DND-41 (cell line): ENCODE results near the gene SNCA.

Source experiments
- ATAC-seq: fragments of 200-7000 bp; cut with Tn5 transposase; 3 replicates; pipeline ENCODE4 v1.9.1; 2021; ENCODE audit warnings: low read depth; ENCODE audit not compliant: insufficient read depth
- DNase-seq: peaks from one replicate; pipeline ENCODE4 v3.0.0-alpha.2; 2020
- H2AFZ ChIP-seq: 2 replicates; pipeline ENCODE4 v1.6.0; 2012; ENCODE audit warnings: low read depth, low read length
- H3K27ac ChIP-seq: 2 replicates; pipeline ENCODE4 v1.5.1; 2012; ENCODE audit warnings: low read length, inconsistent platforms
- H3K27me3 ChIP-seq: fragments of 200-600 bp; sonication (generic); 2 replicates; pipeline ENCODE4 v1.6.0; 2012; ENCODE audit warnings: low read length, mild to moderate bottlenecking, inconsistent platforms; ENCODE audit not compliant: insufficient read depth, poor library complexity
- H3K36me3 ChIP-seq: 2 replicates; pipeline ENCODE4 v1.5.1; 2012; ENCODE audit warnings: low read length, inconsistent platforms; ENCODE audit not compliant: insufficient read depth
- H3K4me1 ChIP-seq: 2 replicates; pipeline ENCODE4 v1.5.1; 2012; ENCODE audit warnings: mild to moderate bottlenecking, low read length; ENCODE audit not compliant: insufficient read depth
- H3K4me2 ChIP-seq: 2 replicates; pipeline ENCODE4 v1.6.0; 2012; ENCODE audit warnings: mild to moderate bottlenecking, moderate library complexity, low read length, inconsistent platforms; ENCODE audit not compliant: insufficient read depth
- H3K4me3 ChIP-seq, 2 experiments: fragments of 200-600 bp in 1 of 2; shearing (Covaris generic) in 1 of 2; 2 replicates each; pipeline ENCODE4 v1.5.1; 2012 to 2016; ENCODE audit warnings: inconsistent platforms in 2 of 2, low read length in 2 of 2, mild to moderate bottlenecking in 2 of 2, low read depth in 1 of 2, moderate library complexity in 1 of 2
- H3K79me2 ChIP-seq: 2 replicates; pipeline ENCODE4 v1.6.0; 2012; ENCODE audit warnings: low read length, inconsistent platforms; ENCODE audit not compliant: insufficient read depth
- H3K9ac ChIP-seq: 2 replicates; pipeline ENCODE4 v1.6.0; 2012; ENCODE audit warnings: low read depth, mild to moderate bottlenecking, inconsistent platforms, low read length, moderate library complexity
- H3K9me3 ChIP-seq: 2 replicates; pipeline ENCODE4 v1.5.1; 2012; ENCODE audit warnings: low read length, moderate library complexity, mild to moderate bottlenecking, inconsistent platforms; ENCODE audit not compliant: insufficient read depth, severe bottlenecking
- H4K20me1 ChIP-seq: 2 replicates; pipeline ENCODE4 v1.6.0; 2012; ENCODE audit warnings: low read length; ENCODE audit not compliant: insufficient read depth
- EZH2 ChIP-seq: IDR thresholded peaks from 3 replicates; pipeline ENCODE4 v1.6.1; 2012; ENCODE audit warnings: borderline replicate concordance, low read depth, mild to moderate bottlenecking, moderate library complexity, low read length, inconsistent platforms; ENCODE audit not compliant: severe bottlenecking
- TF ChIP-seq, protein P1 (sequence below): IDR thresholded peaks from 2 replicates; pipeline ENCODE4 v1.5.1; 2012; ENCODE audit warnings: borderline replicate concordance, low read length, moderate library complexity, mild to moderate bottlenecking; ENCODE audit not compliant: poor library complexity, severe bottlenecking; ENCODE audit errors: extremely low read depth

The SNCA gene

GRCh38 chr4:89759426-89759825 is 77.5 kb downstream of the SNCA start:
- TF ChIP-seq, protein P1, sequence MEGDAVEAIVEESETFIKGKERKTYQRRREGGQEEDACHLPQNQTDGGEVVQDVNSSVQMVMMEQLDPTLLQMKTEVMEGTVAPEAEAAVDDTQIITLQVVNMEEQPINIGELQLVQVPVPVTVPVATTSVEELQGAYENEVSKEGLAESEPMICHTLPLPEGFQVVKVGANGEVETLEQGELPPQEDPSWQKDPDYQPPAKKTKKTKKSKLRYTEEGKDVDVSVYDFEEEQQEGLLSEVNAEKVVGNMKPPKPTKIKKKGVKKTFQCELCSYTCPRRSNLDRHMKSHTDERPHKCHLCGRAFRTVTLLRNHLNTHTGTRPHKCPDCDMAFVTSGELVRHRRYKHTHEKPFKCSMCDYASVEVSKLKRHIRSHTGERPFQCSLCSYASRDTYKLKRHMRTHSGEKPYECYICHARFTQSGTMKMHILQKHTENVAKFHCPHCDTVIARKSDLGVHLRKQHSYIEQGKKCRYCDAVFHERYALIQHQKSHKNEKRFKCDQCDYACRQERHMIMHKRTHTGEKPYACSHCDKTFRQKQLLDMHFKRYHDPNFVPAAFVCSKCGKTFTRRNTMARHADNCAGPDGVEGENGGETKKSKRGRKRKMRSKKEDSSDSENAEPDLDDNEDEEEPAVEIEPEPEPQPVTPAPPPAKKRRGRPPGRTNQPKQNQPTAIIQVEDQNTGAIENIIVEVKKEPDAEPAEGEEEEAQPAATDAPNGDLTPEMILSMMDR, result no peak
- TF ChIP-seq EZH2, result no peak
- DNase-seq (no peak), ATAC-seq (no peak)
- H3K79me2 ChIP-seq, result no peaks in the 10 kb centered on the region
- H3K9ac ChIP-seq, result no peak overlapping the region
- H4K20me1 ChIP-seq, result peaks cover 4% of the 10 kb centered on the region; the same call in 1 of the 2 replicates
- no peaks in the 10 kb centered on the region for H3K27me3 ChIP-seq
- no peak overlapping the region for H2AFZ ChIP-seq
- H3K27ac ChIP-seq, result no peak overlapping the region
- no peak overlapping the region for H3K4me3 ChIP-seq
- H3K36me3 ChIP-seq, result no peaks in the 10 kb centered on the region
- H3K9me3 ChIP-seq, result no peaks in the 10 kb centered on the region
- H3K4me1 ChIP-seq, result no peaks in the 10 kb centered on the region
- H3K4me2 ChIP-seq, result no peak overlapping the region

DNA sequence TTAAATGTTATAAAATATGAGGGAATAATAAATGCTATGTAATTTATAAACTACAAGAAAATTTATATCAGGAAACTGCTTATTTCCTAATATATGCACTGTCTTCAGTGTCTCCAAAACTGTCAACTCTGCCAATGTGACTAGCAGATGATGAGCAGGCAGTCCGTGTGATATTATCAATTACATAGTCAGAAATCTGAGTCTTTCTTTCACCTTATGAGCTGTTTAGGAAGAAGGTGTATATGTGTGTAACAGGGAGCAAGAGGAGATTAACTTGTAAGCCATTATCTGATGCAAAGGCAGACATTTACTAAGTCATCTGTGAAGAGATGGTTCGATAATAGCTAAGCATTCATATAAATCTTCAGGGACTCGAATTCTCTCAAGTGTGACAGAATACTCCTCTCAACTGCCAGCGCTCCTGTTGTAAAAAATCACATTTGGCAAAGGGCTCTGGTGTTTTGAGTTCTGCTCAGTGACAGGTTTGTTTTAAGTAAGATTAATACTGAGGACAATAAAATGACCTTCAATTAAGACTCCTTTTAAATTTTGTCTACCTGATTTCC is 79.7 kb downstream of the SNCA start:
- no peak for TF ChIP-seq EZH2
- TF ChIP-seq, protein P1, result no peak
- H3K27ac ChIP-seq, result no peak overlapping the region
- no peaks in the 10 kb centered on the region for H3K9me3 ChIP-seq
- H2AFZ ChIP-seq, result no peak overlapping the region
- H3K4me1 ChIP-seq, result no peaks in the 10 kb centered on the region
- peaks cover 4% of the 10 kb centered on the region; the same call in 1 of the 2 replicates for H4K20me1 ChIP-seq
- H3K4me3 ChIP-seq, result no peak overlapping the region
- DNase-seq (no peak), ATAC-seq (no peak)
- no peak overlapping the region for H3K9ac ChIP-seq
- no peaks in the 10 kb centered on the region for H3K36me3 ChIP-seq
- H3K79me2 ChIP-seq, result no peaks in the 10 kb centered on the region
- H3K27me3 ChIP-seq, result no peaks in the 10 kb centered on the region
- no peak overlapping the region for H3K4me2 ChIP-seq

DNA sequence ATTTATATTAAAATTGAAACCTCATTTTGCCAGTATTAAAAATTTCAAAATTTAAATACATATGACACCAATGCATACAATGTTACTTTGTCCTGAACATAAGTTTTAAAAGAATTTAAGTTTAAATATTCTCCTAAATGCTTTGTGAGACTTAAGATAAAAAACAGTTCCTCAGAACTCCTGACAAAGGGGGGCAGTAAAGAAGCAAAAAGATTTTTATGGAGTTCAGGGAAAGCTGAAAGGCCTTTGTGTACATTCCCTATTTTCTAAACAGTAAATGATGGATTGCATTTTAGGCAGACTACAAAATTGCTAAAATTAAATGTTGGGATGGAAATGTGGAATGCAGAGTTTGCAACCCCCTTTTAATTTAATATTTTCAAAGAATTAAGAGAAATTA is 81.7 kb downstream of the SNCA start:
- no peak overlapping the region for H2AFZ ChIP-seq
- H3K4me3 ChIP-seq, result no peak overlapping the region
- H3K9ac ChIP-seq, result no peak overlapping the region
- no peak overlapping the region for H3K27ac ChIP-seq
- H3K27me3 ChIP-seq, result no peaks in the 10 kb centered on the region
- H3K4me2 ChIP-seq, result no peak overlapping the region
- H3K79me2 ChIP-seq, result no peaks in the 10 kb centered on the region
- H3K36me3 ChIP-seq, result no peaks in the 10 kb centered on the region
- ATAC-seq (no peak), DNase-seq (no peak)
- H3K9me3 ChIP-seq, result no peaks in the 10 kb centered on the region
- TF ChIP-seq EZH2, result no peak
- TF ChIP-seq, protein P1, result no peak
- H4K20me1 ChIP-seq, result no peaks in the 10 kb centered on the region
- H3K4me1 ChIP-seq, result no peaks in the 10 kb centered on the region
